K562 (cell line): ENCODE measurements around the gene AGMO. TPM values are rescaled to one million over a fixed set of nuclear protein-coding genes. Genes with fewer than 3 reads are reported as not detected.

Source experiments
- ATAC-seq: fragments of 200-7000 bp; cut with Tn5 transposase; 3 replicates; pipeline ENCODE4 v1.9.1; 2020; ENCODE audit warnings: moderate library complexity
- BruUV-seq: library from RNA; stranded (reverse); fragments of 400-500 nt; replicated peaks from 2 replicates; lab custom pipeline; 2021; lab: Mats Ljungman, UMichigan
- CTCF ChIA-PET: fragments of 300-600 bp; formaldehyde crosslinking; extraction: SDS; loops from one replicate; lab custom pipeline; 2021; ENCODE audit warnings: low intra/inter-chr PET ratio; lab: Yijun Ruan, JAX
- POLR2A ChIA-PET: fragments of 300-600, 350-650 bp; sonication (Branson Sonifier 250); formaldehyde crosslinking; extraction: SDS; loops from one replicate; lab custom pipeline; 2021; ENCODE audit warnings: antibody characterized with exemption, inconsistent platforms; lab: Yijun Ruan, JAX
- DNase-seq, 4 experiments: peaks; one replicate each; pipeline versions ENCODE4 v3.0.0 to v3.0.0-alpha.2; 2011 to 2018; ENCODE audit warnings: low spot score in 3 of 4, mixed read lengths in 3 of 4; ENCODE audit errors: extremely low read depth in 1 of 4
- FAIRE-seq: peaks from 2 replicates; lab custom pipeline; 2011; peaks lifted over from hg19 to GRCh38; lab: Jason Lieb, UNC
- H2AFZ ChIP-seq: 2 replicates; pipeline ENCODE4 v1.6.0; 2011; ENCODE audit warnings: low read depth, low read length, control low read depth, inconsistent platforms
- H3K27ac ChIP-seq: fragments of 200-600 bp; 3 replicates; pipeline ENCODE4 v1.8.0; 2011; ENCODE audit warnings: low read depth, mild to moderate bottlenecking, control low read depth, inconsistent platforms, low read length, moderate library complexity, mixed read lengths; ENCODE audit errors: extremely low read depth
- H3K27me3 ChIP-seq, 2 experiments: fragments of 300-600 bp in 1 of 2; 2 replicates in 1 of 2; 3 replicates in 1 of 2; pipeline versions ENCODE4 v1.6.0 to v1.8.0; 2011; ENCODE audit warnings: inconsistent platforms in 2 of 2, low read length in 2 of 2, mild to moderate bottlenecking in 1 of 2, mixed read lengths in 1 of 2, moderate library complexity in 1 of 2; ENCODE audit not compliant: control insufficient read depth in 2 of 2, insufficient read depth in 2 of 2
- H3K36me3 ChIP-seq: fragments of 300-600 bp; 3 replicates; pipeline ENCODE4 v1.8.0; 2011; ENCODE audit warnings: mild to moderate bottlenecking, low read length, inconsistent platforms; ENCODE audit not compliant: control insufficient read depth, insufficient read depth
- H3K4me1 ChIP-seq, 2 experiments: fragments of 200-600 bp in 1 of 2; replicated peaks in 1 of 2; 2 replicates in 1 of 2; 3 replicates in 1 of 2; pipeline versions ENCODE4 v1.5.1 to v1.8.0; 2011; ENCODE audit warnings: inconsistent platforms in 2 of 2, low read length in 2 of 2, mild to moderate bottlenecking in 1 of 2, mixed read lengths in 1 of 2, moderate library complexity in 1 of 2; ENCODE audit not compliant: control insufficient read depth in 2 of 2, insufficient read depth in 2 of 2
- H3K4me2 ChIP-seq: 2 replicates; pipeline ENCODE4 v1.6.1; 2011; ENCODE audit warnings: low read length, control low read depth, inconsistent platforms, mixed read lengths; ENCODE audit not compliant: insufficient read depth
- H3K4me3 ChIP-seq: fragments of 200-600 bp; sonication (generic), shearing (Covaris generic); 2 replicates; pipeline ENCODE4 v1.5.1; 2016; ENCODE audit warnings: control low read depth, inconsistent platforms
- H3K79me2 ChIP-seq: fragments of 200-600 bp; 3 replicates; pipeline ENCODE4 v1.8.0; 2011; ENCODE audit warnings: low read length, inconsistent platforms; ENCODE audit not compliant: control insufficient read depth, insufficient read depth
- H3K9ac ChIP-seq, 2 experiments: 2 replicates each; pipeline versions ENCODE4 v1.6.0 to v1.6.1; 2011; ENCODE audit warnings: low read depth in 2 of 2, low read length in 2 of 2, control low read depth in 1 of 2, inconsistent platforms in 1 of 2, mild to moderate bottlenecking in 1 of 2, mixed read lengths in 1 of 2; ENCODE audit not compliant: insufficient read depth in 1 of 2
- H3K9me1 ChIP-seq: one replicate; pipeline ENCODE4 v1.6.0; 2011; ENCODE audit warnings: inconsistent platforms, mild to moderate bottlenecking, low read length, moderate library complexity; ENCODE audit not compliant: control insufficient read depth, insufficient read depth
- H3K9me3 ChIP-seq: replicated peaks from 2 replicates; pipeline ENCODE4 v1.5.1; 2011; ENCODE audit warnings: low read depth, low read length, inconsistent platforms; ENCODE audit not compliant: control insufficient read depth, insufficient read depth
- H4K20me1 ChIP-seq: replicated peaks from 2 replicates; pipeline ENCODE4 v1.6.1; 2011; ENCODE audit warnings: low read length, inconsistent platforms, mixed read lengths; ENCODE audit not compliant: control insufficient read depth, insufficient read depth
- BRD4 ChIP-seq: fragments of 200-600 bp; sonication (generic); IDR thresholded peaks from 2 replicates; pipeline ENCODE4 v1.6.1; 2017; ENCODE audit warnings: inconsistent platforms
- BRD9 ChIP-seq: fragments of 450-650 bp; IDR thresholded peaks from 2 replicates; pipeline ENCODE4 v1.6.1; 2018; ENCODE audit warnings: low read depth; ENCODE audit not compliant: partially characterized antibody
- CCNT2 ChIP-seq: IDR thresholded peaks from 2 replicates; pipeline ENCODE4 v1.6.1; 2011; ENCODE audit warnings: borderline replicate concordance, low read depth, mild to moderate bottlenecking, moderate library complexity, mixed read lengths, low read length; ENCODE audit not compliant: insufficient read length; ENCODE audit errors: extremely low read depth
- MBD2 ChIP-seq: sonication (generic); IDR thresholded peaks from 2 replicates; pipeline ENCODE4 v1.6.1; 2016; ENCODE audit warnings: low read depth, borderline replicate concordance
- POLR2AphosphoS5 ChIP-seq: IDR thresholded peaks from 2 replicates; pipeline ENCODE4 v1.6.1; 2011; ENCODE audit warnings: mild to moderate bottlenecking, low read depth, low read length, moderate library complexity; ENCODE audit not compliant: control insufficient read depth, insufficient read depth
- RCOR1 ChIP-seq, 2 experiments: IDR thresholded peaks; 2 replicates each; pipeline ENCODE4 v1.6.1; 2012; ENCODE audit warnings: low read depth in 2 of 2, low read length in 2 of 2, borderline replicate concordance in 1 of 2, improper control_type of control experiment in 1 of 2
- SMAD1 ChIP-seq: fragments of 150-350 bp; IDR thresholded peaks from 2 replicates; pipeline ENCODE4 v1.6.1; 2014; ENCODE audit warnings: low read length, low read depth; ENCODE audit not compliant: partially characterized antibody
- TBL1XR1 ChIP-seq, 2 experiments: IDR thresholded peaks; 2 replicates each; pipeline ENCODE4 v1.6.1; 2012; ENCODE audit warnings: improper control_type of control experiment in 2 of 2, low read length in 2 of 2, mild to moderate bottlenecking in 1 of 2
- ZNF239 ChIP-seq: fragments of 250-450 bp; sonication (Bioruptor Pico); IDR thresholded peaks from 2 replicates; pipeline ENCODE4 v1.4.0; 2020; ENCODE audit warnings: mild to moderate bottlenecking
- ZNF354B ChIP-seq: fragments of 250-450 bp; sonication (Bioruptor Pico); IDR thresholded peaks from 2 replicates; pipeline ENCODE4 v1.4.0; 2020
- ZNF77 ChIP-seq: fragments of 250-450 bp; sonication (Bioruptor Pico); IDR thresholded peaks from 2 replicates; pipeline ENCODE4 v1.5.0; 2020
- WGBS: fragments of 100-300 bp; shearing (Covaris generic); methylation state at CpG from one replicate; pipeline ENCODE4 v1.1.6; 2016; ENCODE audit warnings: low coverage, mixed read lengths; ENCODE audit not compliant: insufficient coverage; ENCODE audit errors: missing lambda C conversion rate; 5-methylcytosine and 5-hydroxymethylcytosine counted together
- in situ Hi-C: fragments of 300-500 bp; cut with MboI; formaldehyde crosslinking; loops from 4 replicates; pipeline ENCODE4 v1.15.0; 2018; ENCODE audit warnings: inconsistent platforms, mixed read lengths
- intact Hi-C: fragments of 100-400 bp; cut with micrococcal nuclease; formaldehyde crosslinking; loops from 2 replicates; pipeline ENCODE4 v1.14.2; 2022
- polyA plus RNA-seq, 8 experiments: library from polyadenylated mRNA; depleted of rRNA in 4 of 8; stranded (reverse) in 5 of 8; unstranded in 3 of 8; fragments of >200 nt; fragmentation: Nextera tagmentation in 2 of 8; fragmentation: Illumina TruSeq in 1 of 8; extraction: Ambion mirVana in 2 of 8; extraction: Trizol in 1 of 8; gene quantifications; 2 replicates each; pipeline versions ENCODE4 v1.2.1 to v1.2.3, GENCODE V29; 2011 to 2014; ENCODE audit warnings: inconsistent platforms in 1 of 8, missing spikeins in 1 of 8
- total RNA-seq, 7 experiments: library from RNA; depleted of rRNA in 6 of 7; stranded (reverse); fragments of >200 nt in 6 of 7; fragmentation: Illumina TruSeq in 2 of 7; extraction: Trizol in 2 of 7; gene quantifications; 2 replicates each; pipeline versions ENCODE4 v1.2.1 to v1.2.3, GENCODE V29; 2011 to 2021; ENCODE audit warnings: low replicate concordance in 1 of 7
- TF ChIP-seq, protein P1 (sequence below), 3 experiments: fragments of 200-800 bp in 1 of 3; fragments of 250-450 bp in 1 of 3; fragments of 450-650 bp in 1 of 3; sonication (Bioruptor Pico) in 1 of 3; sonication (Bioruptor generic) in 1 of 3; formaldehyde crosslinking in 1 of 3; IDR thresholded peaks; 2 replicates each; pipeline versions ENCODE4 v1.6.1 to v1.8.0; 2016 to 2022; ENCODE audit warnings: mild to moderate bottlenecking in 2 of 3, missing genetic modification characterization in 2 of 3, missing compliant biosample characterization in 1 of 3, moderate library complexity in 1 of 3
- TF ChIP-seq, protein P2 (sequence below): fragments of 450-650 bp; formaldehyde crosslinking; IDR thresholded peaks from 2 replicates; pipeline ENCODE4 v1.4.0; 2020; ENCODE audit warnings: mild to moderate bottlenecking, moderate library complexity

Gene AGMO
- total and polyA plus RNA-seq, 9 of the 15 experiments (the other 6 are each of a cell fraction or from before 2014, with no cell fraction given) = 0.30 to 1.4 (median 0.69) TPM; not detected in 1

GRCh38 chr7:15478401-15478800 is 83.4 kb downstream of the AGMO start:
- ATAC-seq = no peak
- no peak for FAIRE-seq
- Histone ChIP-seq H3K9me1 (no peaks in the 10 kb centered on the region), H3K79me2 (no peaks in the 10 kb centered on the region), H3K4me1 (no peaks in the 10 kb centered on the region), H3K27me3 (no peaks in the 10 kb centered on the region), H3K9ac (no peak overlapping the region), H4K20me1 (no peaks in the 10 kb centered on the region), H3K36me3 (no peaks in the 10 kb centered on the region), H3K27ac (no peak overlapping the region), H3K9me3 (no peaks in the 10 kb centered on the region), H3K4me3 (no peak overlapping the region), H3K4me2 (no peak overlapping the region), H2AFZ (no peak overlapping the region)
- ChIA-PET CTCF (no interaction called here), POLR2A (no interaction called here)
- in situ Hi-C loops (no loop called here), intact Hi-C loops (no loop called here)
- TF ChIP-seq SMAD1 (no peak), TBL1XR1 (IDR thresholded peaks at IDR 0.05; ENCODE audit: low read length in 2 of 2) (no peak), ZNF354B (CRISPR knock-in tag) (no peak), ZNF239 (CRISPR knock-in tag) (no peak), POLR2AphosphoS5 (no peak), MBD2 (no peak), ZNF77 (CRISPR knock-in tag) (no peak), BRD9 (no peak), RCOR1 (IDR thresholded peaks at IDR 0.05; ENCODE audit: borderline replicate concordance in 1 of 2, low read depth in 2 of 2, low read length in 2 of 2) (no peak), BRD4 (no peak), CCNT2 (no peak)
- TF ChIP-seq, protein P1, sequence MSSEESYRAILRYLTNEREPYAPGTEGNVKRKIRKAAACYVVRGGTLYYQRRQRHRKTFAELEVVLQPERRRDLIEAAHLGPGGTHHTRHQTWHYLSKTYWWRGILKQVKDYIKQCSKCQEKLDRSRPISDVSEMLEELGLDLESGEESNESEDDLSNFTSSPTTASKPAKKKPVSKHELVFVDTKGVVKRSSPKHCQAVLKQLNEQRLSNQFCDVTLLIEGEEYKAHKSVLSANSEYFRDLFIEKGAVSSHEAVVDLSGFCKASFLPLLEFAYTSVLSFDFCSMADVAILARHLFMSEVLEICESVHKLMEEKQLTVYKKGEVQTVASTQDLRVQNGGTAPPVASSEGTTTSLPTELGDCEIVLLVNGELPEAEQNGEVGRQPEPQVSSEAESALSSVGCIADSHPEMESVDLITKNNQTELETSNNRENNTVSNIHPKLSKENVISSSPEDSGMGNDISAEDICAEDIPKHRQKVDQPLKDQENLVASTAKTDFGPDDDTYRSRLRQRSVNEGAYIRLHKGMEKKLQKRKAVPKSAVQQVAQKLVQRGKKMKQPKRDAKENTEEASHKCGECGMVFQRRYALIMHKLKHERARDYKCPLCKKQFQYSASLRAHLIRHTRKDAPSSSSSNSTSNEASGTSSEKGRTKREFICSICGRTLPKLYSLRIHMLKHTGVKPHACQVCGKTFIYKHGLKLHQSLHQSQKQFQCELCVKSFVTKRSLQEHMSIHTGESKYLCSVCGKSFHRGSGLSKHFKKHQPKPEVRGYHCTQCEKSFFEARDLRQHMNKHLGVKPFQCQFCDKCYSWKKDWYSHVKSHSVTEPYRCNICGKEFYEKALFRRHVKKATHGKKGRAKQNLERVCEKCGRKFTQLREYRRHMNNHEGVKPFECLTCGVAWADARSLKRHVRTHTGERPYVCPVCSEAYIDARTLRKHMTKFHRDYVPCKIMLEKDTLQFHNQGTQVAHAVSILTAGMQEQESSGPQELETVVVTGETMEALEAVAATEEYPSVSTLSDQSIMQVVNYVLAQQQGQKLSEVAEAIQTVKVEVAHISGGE (CRISPR knock-in tag; IDR thresholded peaks at IDR 0.05) = no peak
- TF ChIP-seq, protein P2, sequence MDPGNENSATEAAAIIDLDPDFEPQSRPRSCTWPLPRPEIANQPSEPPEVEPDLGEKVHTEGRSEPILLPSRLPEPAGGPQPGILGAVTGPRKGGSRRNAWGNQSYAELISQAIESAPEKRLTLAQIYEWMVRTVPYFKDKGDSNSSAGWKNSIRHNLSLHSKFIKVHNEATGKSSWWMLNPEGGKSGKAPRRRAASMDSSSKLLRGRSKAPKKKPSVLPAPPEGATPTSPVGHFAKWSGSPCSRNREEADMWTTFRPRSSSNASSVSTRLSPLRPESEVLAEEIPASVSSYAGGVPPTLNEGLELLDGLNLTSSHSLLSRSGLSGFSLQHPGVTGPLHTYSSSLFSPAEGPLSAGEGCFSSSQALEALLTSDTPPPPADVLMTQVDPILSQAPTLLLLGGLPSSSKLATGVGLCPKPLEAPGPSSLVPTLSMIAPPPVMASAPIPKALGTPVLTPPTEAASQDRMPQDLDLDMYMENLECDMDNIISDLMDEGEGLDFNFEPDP (CRISPR knock-in tag) = no peak
- no peak for DNase-seq
- WGBS = 0% methylated on average over 4 of the region's 4 CpGs
- no TSS peak for BruUV-seq
